Panc1 (cell line): ENCODE data around the gene XIST. TPM values are rescaled to one million over a fixed set of nuclear protein-coding genes. Genes with fewer than 3 reads are reported as not detected.
A peak's percentile ranks its signal among the peaks of the same experiment; 100 is the strongest.

Experiments used
- ATAC-seq: fragments of 200-7000 bp; cut with Tn5 transposase; 2 replicates; pipeline ENCODE4 v1.9.1; 2020; ENCODE audit warnings: mild to moderate bottlenecking, moderate library complexity
- BruUV-seq: library from RNA; stranded (reverse); fragments of 400-500 nt; replicated peaks from 2 replicates; lab custom pipeline; 2021; lab: Mats Ljungman, UMichigan
- CTCF ChIA-PET: fragments of 300-600 bp; sonication (Branson Sonifier 250); formaldehyde crosslinking; loops from one replicate; lab custom pipeline; 2022; ENCODE audit warnings: antibody characterized with exemption; lab: Charles Lee
- POLR2A ChIA-PET: fragments of 300-600 bp; sonication (Branson Sonifier 250); formaldehyde crosslinking; loops from one replicate; lab custom pipeline; 2022; ENCODE audit warnings: antibody characterized with exemption; lab: Charles Lee
- DNase-seq: peaks from one replicate; pipeline ENCODE4 v3.0.0-alpha.2; 2010; ENCODE audit warnings: low read depth, low spot score
- H3K27ac ChIP-seq: 2 replicates; pipeline ENCODE4 v1.5.1; 2011; ENCODE audit warnings: mild to moderate bottlenecking, low read length, inconsistent platforms
- H3K27me3 ChIP-seq: fragments of 200-500 bp; sonication (Bioruptor generic); 2 replicates; pipeline ENCODE4 v1.6.0; 2014; ENCODE audit warnings: low read length, inconsistent platforms; ENCODE audit not compliant: control insufficient read depth, insufficient read depth
- H3K36me3 ChIP-seq: fragments of 200-500 bp; sonication (Bioruptor generic); 2 replicates; pipeline ENCODE4 v1.5.1; 2014; ENCODE audit warnings: inconsistent platforms, mild to moderate bottlenecking, low read length, moderate library complexity; ENCODE audit not compliant: control insufficient read depth, insufficient read depth
- H3K4me1 ChIP-seq: 2 replicates; pipeline ENCODE4 v1.5.1; 2011; ENCODE audit warnings: inconsistent platforms, mild to moderate bottlenecking, low read length, moderate library complexity; ENCODE audit not compliant: control insufficient read depth, insufficient read depth
- H3K4me3 ChIP-seq, 2 experiments: 2 replicates each; pipeline ENCODE4 v1.5.1; 2011 to 2012; ENCODE audit warnings: low read depth in 2 of 2, low read length in 2 of 2, mild to moderate bottlenecking in 2 of 2, inconsistent platforms in 1 of 2, moderate library complexity in 1 of 2
- H3K9me3 ChIP-seq: fragments of 200-500 bp; sonication (Bioruptor generic); 2 replicates; pipeline ENCODE4 v1.5.1; 2014; ENCODE audit warnings: low read depth, mild to moderate bottlenecking, inconsistent platforms, low read length, moderate library complexity; ENCODE audit not compliant: control insufficient read depth, insufficient read depth
- POLR2AphosphoS5 ChIP-seq: IDR thresholded peaks from 2 replicates; pipeline ENCODE4 v1.6.1; 2012; ENCODE audit warnings: mild to moderate bottlenecking, low read depth, low read length, moderate library complexity
- SIN3A ChIP-seq: IDR thresholded peaks from 2 replicates; pipeline ENCODE4 v1.6.1; 2012; ENCODE audit warnings: low read depth, mild to moderate bottlenecking, low read length, moderate library complexity, borderline replicate concordance; ENCODE audit not compliant: insufficient read depth
- TCF7L2 ChIP-seq: IDR thresholded peaks from 2 replicates; pipeline ENCODE4 v1.6.1; 2011; ENCODE audit warnings: mild to moderate bottlenecking, low read depth, low read length, inconsistent platforms
- in situ Hi-C: cut with HindIII; loops from 2 replicates; pipeline ENCODE4 v1.10.0; 2016; ENCODE audit warnings: low sequenced_read_pairs, low pct_unique_long_range_greater_than_20kb
- intact Hi-C: fragments of 100-400 bp; cut with micrococcal nuclease; formaldehyde crosslinking; loops from one replicate; pipeline ENCODE4 v1.10.0; 2022; ENCODE audit not compliant: unreplicated experiment
- total RNA-seq: library from RNA; stranded (reverse); gene quantifications from one replicate; pipeline ENCODE4 v1.2.1, GENCODE V29; 2021; ENCODE audit not compliant: unreplicated experiment
- TF ChIP-seq, protein P1 (sequence below): fragments of 450-650 bp; IDR thresholded peaks from 2 replicates; pipeline ENCODE4 v1.5.1; 2017; ENCODE audit warnings: mild to moderate bottlenecking
- TF ChIP-seq, protein P2 (sequence below), 2 experiments: IDR thresholded peaks; 2 replicates each; pipeline ENCODE4 v1.6.1; 2011 to 2012; ENCODE audit warnings: low read depth in 2 of 2, control low read depth in 1 of 2, low read length in 1 of 2, mild to moderate bottlenecking in 1 of 2, moderate library complexity in 1 of 2; ENCODE audit not compliant: insufficient read depth in 1 of 2

Gene XIST
- total RNA-seq, 1 experiment from 2014 or later: 0.64 TPM

DNA sequence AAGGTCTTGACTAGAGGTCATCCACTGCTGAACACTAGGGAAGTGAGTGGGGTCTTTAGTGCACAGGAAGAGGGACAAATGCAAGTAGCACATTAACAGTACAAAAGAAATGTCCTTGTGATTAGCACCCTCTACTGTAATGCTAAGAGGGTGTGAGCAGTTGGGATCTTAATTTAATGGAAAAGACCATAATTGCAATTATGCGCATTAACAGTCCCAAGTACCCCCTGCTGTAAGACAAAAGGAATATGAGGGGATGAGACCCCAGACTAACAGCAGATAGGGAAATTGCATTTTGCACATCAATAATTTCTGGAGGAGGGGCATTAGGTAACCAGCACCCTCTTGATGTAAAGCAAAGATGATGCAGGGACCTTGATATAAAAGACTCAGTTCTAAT, 4.5 kb downstream of the XIST start:
- BruUV-seq: no TSS peak
- Histone ChIP-seq H3K27ac (no peak overlapping the region), H3K4me3 (no peak overlapping the region), H3K9me3 (no peaks in the 10 kb centered on the region), H3K4me1 (no peaks in the 10 kb centered on the region), H3K27me3 (no peaks in the 10 kb centered on the region), H3K36me3 (no peaks in the 10 kb centered on the region)
- ATAC-seq (no peak), DNase-seq (no peak)
- POLR2A ChIA-PET: no interaction called here
- CTCF ChIA-PET: no interaction called here
- in situ Hi-C loops: no loop called here
- TF ChIP-seq, protein P1, sequence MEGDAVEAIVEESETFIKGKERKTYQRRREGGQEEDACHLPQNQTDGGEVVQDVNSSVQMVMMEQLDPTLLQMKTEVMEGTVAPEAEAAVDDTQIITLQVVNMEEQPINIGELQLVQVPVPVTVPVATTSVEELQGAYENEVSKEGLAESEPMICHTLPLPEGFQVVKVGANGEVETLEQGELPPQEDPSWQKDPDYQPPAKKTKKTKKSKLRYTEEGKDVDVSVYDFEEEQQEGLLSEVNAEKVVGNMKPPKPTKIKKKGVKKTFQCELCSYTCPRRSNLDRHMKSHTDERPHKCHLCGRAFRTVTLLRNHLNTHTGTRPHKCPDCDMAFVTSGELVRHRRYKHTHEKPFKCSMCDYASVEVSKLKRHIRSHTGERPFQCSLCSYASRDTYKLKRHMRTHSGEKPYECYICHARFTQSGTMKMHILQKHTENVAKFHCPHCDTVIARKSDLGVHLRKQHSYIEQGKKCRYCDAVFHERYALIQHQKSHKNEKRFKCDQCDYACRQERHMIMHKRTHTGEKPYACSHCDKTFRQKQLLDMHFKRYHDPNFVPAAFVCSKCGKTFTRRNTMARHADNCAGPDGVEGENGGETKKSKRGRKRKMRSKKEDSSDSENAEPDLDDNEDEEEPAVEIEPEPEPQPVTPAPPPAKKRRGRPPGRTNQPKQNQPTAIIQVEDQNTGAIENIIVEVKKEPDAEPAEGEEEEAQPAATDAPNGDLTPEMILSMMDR: peak; percentile 18; the same call in 1 of the 2 replicates
- no peak for TF ChIP-seq TCF7L2
- TF ChIP-seq, protein P2, sequence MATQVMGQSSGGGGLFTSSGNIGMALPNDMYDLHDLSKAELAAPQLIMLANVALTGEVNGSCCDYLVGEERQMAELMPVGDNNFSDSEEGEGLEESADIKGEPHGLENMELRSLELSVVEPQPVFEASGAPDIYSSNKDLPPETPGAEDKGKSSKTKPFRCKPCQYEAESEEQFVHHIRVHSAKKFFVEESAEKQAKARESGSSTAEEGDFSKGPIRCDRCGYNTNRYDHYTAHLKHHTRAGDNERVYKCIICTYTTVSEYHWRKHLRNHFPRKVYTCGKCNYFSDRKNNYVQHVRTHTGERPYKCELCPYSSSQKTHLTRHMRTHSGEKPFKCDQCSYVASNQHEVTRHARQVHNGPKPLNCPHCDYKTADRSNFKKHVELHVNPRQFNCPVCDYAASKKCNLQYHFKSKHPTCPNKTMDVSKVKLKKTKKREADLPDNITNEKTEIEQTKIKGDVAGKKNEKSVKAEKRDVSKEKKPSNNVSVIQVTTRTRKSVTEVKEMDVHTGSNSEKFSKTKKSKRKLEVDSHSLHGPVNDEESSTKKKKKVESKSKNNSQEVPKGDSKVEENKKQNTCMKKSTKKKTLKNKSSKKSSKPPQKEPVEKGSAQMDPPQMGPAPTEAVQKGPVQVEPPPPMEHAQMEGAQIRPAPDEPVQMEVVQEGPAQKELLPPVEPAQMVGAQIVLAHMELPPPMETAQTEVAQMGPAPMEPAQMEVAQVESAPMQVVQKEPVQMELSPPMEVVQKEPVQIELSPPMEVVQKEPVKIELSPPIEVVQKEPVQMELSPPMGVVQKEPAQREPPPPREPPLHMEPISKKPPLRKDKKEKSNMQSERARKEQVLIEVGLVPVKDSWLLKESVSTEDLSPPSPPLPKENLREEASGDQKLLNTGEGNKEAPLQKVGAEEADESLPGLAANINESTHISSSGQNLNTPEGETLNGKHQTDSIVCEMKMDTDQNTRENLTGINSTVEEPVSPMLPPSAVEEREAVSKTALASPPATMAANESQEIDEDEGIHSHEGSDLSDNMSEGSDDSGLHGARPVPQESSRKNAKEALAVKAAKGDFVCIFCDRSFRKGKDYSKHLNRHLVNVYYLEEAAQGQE (IDR thresholded peaks at IDR 0.05; ENCODE audit: insufficient read depth in 1 of 2, low read depth in 2 of 2, low read length in 1 of 2): no peak
- intact Hi-C loops: no loop called here

DNA sequence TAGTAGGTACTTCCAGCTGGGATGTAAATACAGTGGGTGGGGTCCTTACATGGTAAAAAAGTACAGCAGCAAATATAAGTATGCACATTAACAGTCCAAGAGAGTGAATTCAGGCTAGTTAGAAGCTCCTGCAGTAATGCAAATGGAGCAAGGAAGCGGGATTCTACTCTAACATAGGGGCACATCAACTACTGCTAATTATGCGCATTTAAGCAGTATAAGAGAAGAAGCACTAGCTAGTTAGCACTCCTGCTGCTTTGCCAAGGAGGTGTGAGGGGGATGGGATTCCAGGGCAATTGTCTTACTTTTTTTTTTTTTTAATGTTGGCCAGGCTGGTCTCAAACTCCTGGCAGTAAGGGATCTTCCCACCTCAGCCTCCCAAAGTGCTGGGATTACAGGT, 5.4 kb downstream of the XIST start:
- Histone ChIP-seq H3K9me3 (no peaks in the 10 kb centered on the region), H3K36me3 (no peaks in the 10 kb centered on the region), H3K4me1 (no peaks in the 10 kb centered on the region), H3K4me3 (no peak overlapping the region), H3K27ac (no peak overlapping the region), H3K27me3 (no peaks in the 10 kb centered on the region)
- CTCF ChIA-PET: no interaction called here
- TF ChIP-seq POLR2AphosphoS5 (no peak), TCF7L2 (no peak), SIN3A (no peak)
- TF ChIP-seq, protein P2 (IDR thresholded peaks at IDR 0.05; ENCODE audit: insufficient read depth in 1 of 2, low read depth in 2 of 2, low read length in 1 of 2): no peak
- no TSS peak for BruUV-seq
- DNase-seq (no peak), ATAC-seq (no peak)
- POLR2A ChIA-PET: no interaction called here
- intact Hi-C loops (no loop called here), in situ Hi-C loops (no loop called here)
